WTC11 (cell line): ENCODE results near the gene BCAT1. TPM values are rescaled to one million over a fixed set of nuclear protein-coding genes. Genes with fewer than 3 reads are reported as not detected.
"Not testable (repeated sequence)": the region's sequence is repeated elsewhere in the genome, so short reads cannot be mapped to it uniquely, and the experiment has no call there.

Source experiments
- ATAC-seq: fragments of 200-7000 bp; cut with Tn5 transposase; 2 replicates; pipeline ENCODE4 v1.10.0; 2021; ENCODE audit warnings: mild to moderate bottlenecking, moderate library complexity
- CTCF ChIA-PET: fragments of 300-600 bp; sonication (Branson Sonifier 250); formaldehyde crosslinking; loops from one replicate; lab custom pipeline; 2021; ENCODE audit warnings: antibody characterized with exemption; lab: Charles Lee
- POLR2A ChIA-PET: fragments of 350-600 bp; sonication (Branson Sonifier 250); formaldehyde crosslinking; loops from one replicate; lab custom pipeline; 2021; ENCODE audit warnings: antibody characterized with exemption; lab: Charles Lee
- DNase-seq: peaks from one replicate; pipeline ENCODE4 v3.0.0; 2021; ENCODE audit warnings: low spot score
- H3K27ac Mint-ChIP-seq: 2 replicates; pipeline ENCODE4 v1.8.0; 2021; ENCODE audit warnings: mixed read lengths
- H3K27me3 Mint-ChIP-seq: 2 replicates; pipeline ENCODE4 v1.8.0; 2021; ENCODE audit warnings: low read depth, mild to moderate bottlenecking, moderate library complexity, mixed read lengths
- H3K36me3 Mint-ChIP-seq: 2 replicates; pipeline ENCODE4 v1.8.0; 2021; ENCODE audit warnings: mixed read lengths
- H3K4me1 Mint-ChIP-seq: 2 replicates; pipeline ENCODE4 v1.8.0; 2022; ENCODE audit warnings: mixed read lengths
- H3K4me3 Mint-ChIP-seq: 2 replicates; pipeline ENCODE4 v1.8.0; 2021; ENCODE audit warnings: mild to moderate bottlenecking, moderate library complexity, mixed read lengths
- H3K9me3 Mint-ChIP-seq: 2 replicates; pipeline ENCODE4 v1.8.0; 2021; ENCODE audit warnings: mixed read lengths
- ATF1 ChIP-seq: sonication (generic); formaldehyde crosslinking; IDR thresholded peaks from 2 replicates; pipeline ENCODE4 v1.8.1; 2023; ENCODE audit warnings: mild to moderate bottlenecking, moderate library complexity, missing genetic modification reagents
- KAT7 ChIP-seq: sonication (generic); formaldehyde crosslinking; IDR thresholded peaks from 2 replicates; pipeline ENCODE4 v1.8.1; 2023; ENCODE audit warnings: missing genetic modification reagents, mild to moderate bottlenecking, borderline replicate concordance
- MXD4 ChIP-seq: fragments of 250-450 bp; sonication (Bioruptor Pico); IDR thresholded peaks from 2 replicates; pipeline ENCODE4 v1.8.0; 2021; ENCODE audit warnings: mild to moderate bottlenecking, moderate library complexity, borderline replicate concordance
- NR2C2 ChIP-seq: sonication (generic); formaldehyde crosslinking; IDR thresholded peaks from 2 replicates; pipeline ENCODE4 v1.8.0; 2022; ENCODE audit warnings: mild to moderate bottlenecking, missing genetic modification reagents
- RELA ChIP-seq: sonication (generic); formaldehyde crosslinking; IDR thresholded peaks from 2 replicates; pipeline ENCODE4 v1.8.1; 2022; ENCODE audit warnings: missing genetic modification reagents, mild to moderate bottlenecking, borderline replicate concordance
- ZNF423 ChIP-seq: fragments of 250-450 bp; sonication (Bioruptor Pico); IDR thresholded peaks from 2 replicates; pipeline ENCODE4 v2.1.2; 2022; ENCODE audit warnings: mild to moderate bottlenecking, moderate library complexity
- total RNA-seq: library from RNA; stranded (reverse); gene quantifications from 3 replicates; pipeline ENCODE4 v1.2.3, GENCODE V29; 2021
- TF ChIP-seq, protein P1 (sequence below): fragments of 250-450 bp; sonication (Bioruptor Pico); IDR thresholded peaks from 2 replicates; pipeline ENCODE4 v1.9.0; 2021; ENCODE audit warnings: mild to moderate bottlenecking, borderline replicate concordance
- TF ChIP-seq, protein P2 (sequence below): fragments of 200-600 bp; IDR thresholded peaks from 2 replicates; pipeline ENCODE4 v1.8.0; 2022; ENCODE audit warnings: antibody characterized with exemption
- TF ChIP-seq, protein P3 (sequence below): fragments of 250-450 bp; sonication (Bioruptor Pico); IDR thresholded peaks from 2 replicates; pipeline ENCODE4 v1.9.0; 2021; ENCODE audit warnings: moderate library complexity, mild to moderate bottlenecking, inconsistent platforms, borderline replicate concordance
- TF ChIP-seq, protein P4 (sequence below): sonication (generic); formaldehyde crosslinking; IDR thresholded peaks from 2 replicates; pipeline ENCODE4 v1.8.0; 2022; ENCODE audit warnings: mild to moderate bottlenecking, missing genetic modification reagents

The BCAT1 gene
- total RNA-seq, 1 experiment from 2014 or later, result 267 TPM

DNA sequence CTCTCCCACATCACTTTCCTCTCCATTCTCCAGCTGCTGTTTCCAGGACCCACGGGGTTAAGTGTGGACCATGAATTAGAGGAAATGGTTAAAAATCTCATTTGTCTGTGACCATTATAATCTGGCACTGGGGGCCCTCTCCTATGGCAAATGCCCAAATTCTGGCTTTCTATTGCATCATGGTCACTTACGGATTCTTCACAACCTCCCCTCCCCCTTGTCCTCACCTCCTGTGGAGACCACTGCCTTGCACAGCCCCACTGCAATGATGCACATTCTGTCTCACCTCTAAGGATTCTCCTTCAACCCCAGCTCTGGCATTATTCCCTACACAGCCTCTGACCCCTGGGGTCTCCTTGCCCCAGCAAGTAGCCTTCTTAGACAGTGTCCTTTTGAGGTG is 18.9 kb downstream of the BCAT1 start (continued):
- TF ChIP-seq ZNF423 (CRISPR knock-in tag) (no peak), MXD4 (CRISPR knock-in tag) (no peak), RELA (CRISPR knock-in tag) (no peak), NR2C2 (CRISPR knock-in tag) (no peak), ATF1 (CRISPR knock-in tag) (no peak), KAT7 (CRISPR knock-in tag) (no peak)

DNA sequence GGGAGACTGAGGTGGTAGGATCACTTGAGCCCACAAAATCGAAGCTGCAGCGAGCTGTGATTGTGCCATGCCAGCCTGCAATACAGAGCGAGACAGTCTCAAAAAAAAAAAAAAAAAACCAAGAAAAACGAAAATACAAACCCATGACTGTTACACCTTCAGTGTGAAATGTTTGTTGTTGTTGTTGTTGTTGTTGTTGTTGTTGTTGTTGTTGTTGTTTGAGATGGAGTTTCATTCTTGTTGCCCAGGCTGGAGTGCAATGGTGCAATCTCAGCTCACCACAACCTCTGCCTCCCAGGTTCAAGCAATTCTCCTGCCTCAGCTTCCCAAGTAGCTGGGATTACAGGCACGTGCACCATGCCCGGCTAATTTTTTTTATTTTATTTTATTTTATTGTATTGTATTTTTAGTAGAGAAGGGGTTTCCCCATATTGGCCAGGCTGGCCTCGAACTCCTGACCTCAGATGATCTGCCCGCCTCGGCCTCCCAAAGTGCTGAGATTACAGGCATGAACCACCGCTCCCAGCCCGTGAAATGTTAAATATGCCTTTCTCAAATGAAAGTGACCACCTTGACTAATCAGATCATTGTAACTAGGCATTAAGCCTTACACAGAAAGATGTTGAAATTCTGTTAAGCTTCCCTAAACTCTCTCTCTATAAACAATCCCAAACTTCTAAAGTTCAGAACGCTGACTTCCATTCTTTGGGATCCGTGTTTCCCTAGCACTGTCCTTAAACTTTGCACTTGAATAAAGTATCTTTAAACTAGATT is 20.2 kb downstream of the BCAT1 start:
- peaks cover 28% of the 10 kb centered on the region for H3K9me3 Mint-ChIP-seq
- H3K36me3 Mint-ChIP-seq, result peaks cover 50% of the 10 kb centered on the region
- CTCF ChIA-PET, result interaction anchor here (0.7 kb wide), 1 partner anchor 75 kb away, joined by 3 read pairs; no protein-coding TSS in a partner anchor
- ATAC-seq, DNase-seq, H3K4me3 Mint-ChIP-seq, H3K27me3 Mint-ChIP-seq: not testable (repeated sequence)
- H3K27ac Mint-ChIP-seq, result 0 out of 2 replicates have a peak overlapping the region, but pooled peaks have one; percentile 87
- POLR2A ChIA-PET, result interaction anchor here (1.1 kb wide), 1 partner anchor 18 kb away, joined by 7 read pairs; no protein-coding TSS in a partner anchor
- peaks cover 68% of the 10 kb centered on the region for H3K4me1 Mint-ChIP-seq

DNA sequence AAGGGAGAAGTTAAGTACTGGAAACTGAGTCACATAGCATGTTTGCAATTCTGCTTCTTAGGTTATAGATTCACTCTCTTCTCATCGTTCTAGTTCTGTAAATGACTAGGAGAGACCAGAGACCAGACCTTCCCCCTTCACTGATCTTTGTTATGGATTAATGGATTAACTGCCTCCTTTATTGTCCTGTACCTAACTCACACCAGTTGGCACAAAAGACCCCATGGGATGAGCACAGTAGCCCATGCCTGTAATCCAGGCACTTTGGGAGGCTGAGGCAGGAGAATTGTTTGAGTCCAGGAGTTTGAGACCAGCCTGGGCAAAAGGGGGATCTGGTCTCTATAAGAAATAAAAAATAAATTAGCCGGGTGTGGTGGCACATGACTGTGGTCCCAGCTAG is 20.8 kb downstream of the BCAT1 start:
- Mint-ChIP-seq H3K4me1 (peaks cover 67% of the 10 kb centered on the region), H3K27ac (0 out of 2 replicates have a peak overlapping the region, but pooled peaks have one; percentile 47), H3K9me3 (peaks cover 28% of the 10 kb centered on the region), H3K4me3 (no peak overlapping the region; the same call in 1 of the 2 replicates), H3K36me3 (peaks cover 46% of the 10 kb centered on the region), H3K27me3 (no peaks in the 10 kb centered on the region)
- POLR2A ChIA-PET, result no interaction called here
- CTCF ChIA-PET, result no interaction called here
- DNase-seq (no peak), ATAC-seq (peak; percentile 76)
- TF ChIP-seq, protein P1, sequence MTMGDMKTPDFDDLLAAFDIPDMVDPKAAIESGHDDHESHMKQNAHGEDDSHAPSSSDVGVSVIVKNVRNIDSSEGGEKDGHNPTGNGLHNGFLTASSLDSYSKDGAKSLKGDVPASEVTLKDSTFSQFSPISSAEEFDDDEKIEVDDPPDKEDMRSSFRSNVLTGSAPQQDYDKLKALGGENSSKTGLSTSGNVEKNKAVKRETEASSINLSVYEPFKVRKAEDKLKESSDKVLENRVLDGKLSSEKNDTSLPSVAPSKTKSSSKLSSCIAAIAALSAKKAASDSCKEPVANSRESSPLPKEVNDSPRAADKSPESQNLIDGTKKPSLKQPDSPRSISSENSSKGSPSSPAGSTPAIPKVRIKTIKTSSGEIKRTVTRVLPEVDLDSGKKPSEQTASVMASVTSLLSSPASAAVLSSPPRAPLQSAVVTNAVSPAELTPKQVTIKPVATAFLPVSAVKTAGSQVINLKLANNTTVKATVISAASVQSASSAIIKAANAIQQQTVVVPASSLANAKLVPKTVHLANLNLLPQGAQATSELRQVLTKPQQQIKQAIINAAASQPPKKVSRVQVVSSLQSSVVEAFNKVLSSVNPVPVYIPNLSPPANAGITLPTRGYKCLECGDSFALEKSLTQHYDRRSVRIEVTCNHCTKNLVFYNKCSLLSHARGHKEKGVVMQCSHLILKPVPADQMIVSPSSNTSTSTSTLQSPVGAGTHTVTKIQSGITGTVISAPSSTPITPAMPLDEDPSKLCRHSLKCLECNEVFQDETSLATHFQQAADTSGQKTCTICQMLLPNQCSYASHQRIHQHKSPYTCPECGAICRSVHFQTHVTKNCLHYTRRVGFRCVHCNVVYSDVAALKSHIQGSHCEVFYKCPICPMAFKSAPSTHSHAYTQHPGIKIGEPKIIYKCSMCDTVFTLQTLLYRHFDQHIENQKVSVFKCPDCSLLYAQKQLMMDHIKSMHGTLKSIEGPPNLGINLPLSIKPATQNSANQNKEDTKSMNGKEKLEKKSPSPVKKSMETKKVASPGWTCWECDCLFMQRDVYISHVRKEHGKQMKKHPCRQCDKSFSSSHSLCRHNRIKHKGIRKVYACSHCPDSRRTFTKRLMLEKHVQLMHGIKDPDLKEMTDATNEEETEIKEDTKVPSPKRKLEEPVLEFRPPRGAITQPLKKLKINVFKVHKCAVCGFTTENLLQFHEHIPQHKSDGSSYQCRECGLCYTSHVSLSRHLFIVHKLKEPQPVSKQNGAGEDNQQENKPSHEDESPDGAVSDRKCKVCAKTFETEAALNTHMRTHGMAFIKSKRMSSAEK (CRISPR knock-in tag), result no peak
- TF ChIP-seq ZNF423 (CRISPR knock-in tag), result no peak
- TF ChIP-seq, protein P2, sequence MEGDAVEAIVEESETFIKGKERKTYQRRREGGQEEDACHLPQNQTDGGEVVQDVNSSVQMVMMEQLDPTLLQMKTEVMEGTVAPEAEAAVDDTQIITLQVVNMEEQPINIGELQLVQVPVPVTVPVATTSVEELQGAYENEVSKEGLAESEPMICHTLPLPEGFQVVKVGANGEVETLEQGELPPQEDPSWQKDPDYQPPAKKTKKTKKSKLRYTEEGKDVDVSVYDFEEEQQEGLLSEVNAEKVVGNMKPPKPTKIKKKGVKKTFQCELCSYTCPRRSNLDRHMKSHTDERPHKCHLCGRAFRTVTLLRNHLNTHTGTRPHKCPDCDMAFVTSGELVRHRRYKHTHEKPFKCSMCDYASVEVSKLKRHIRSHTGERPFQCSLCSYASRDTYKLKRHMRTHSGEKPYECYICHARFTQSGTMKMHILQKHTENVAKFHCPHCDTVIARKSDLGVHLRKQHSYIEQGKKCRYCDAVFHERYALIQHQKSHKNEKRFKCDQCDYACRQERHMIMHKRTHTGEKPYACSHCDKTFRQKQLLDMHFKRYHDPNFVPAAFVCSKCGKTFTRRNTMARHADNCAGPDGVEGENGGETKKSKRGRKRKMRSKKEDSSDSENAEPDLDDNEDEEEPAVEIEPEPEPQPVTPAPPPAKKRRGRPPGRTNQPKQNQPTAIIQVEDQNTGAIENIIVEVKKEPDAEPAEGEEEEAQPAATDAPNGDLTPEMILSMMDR, result no peak
- TF ChIP-seq, protein P3, sequence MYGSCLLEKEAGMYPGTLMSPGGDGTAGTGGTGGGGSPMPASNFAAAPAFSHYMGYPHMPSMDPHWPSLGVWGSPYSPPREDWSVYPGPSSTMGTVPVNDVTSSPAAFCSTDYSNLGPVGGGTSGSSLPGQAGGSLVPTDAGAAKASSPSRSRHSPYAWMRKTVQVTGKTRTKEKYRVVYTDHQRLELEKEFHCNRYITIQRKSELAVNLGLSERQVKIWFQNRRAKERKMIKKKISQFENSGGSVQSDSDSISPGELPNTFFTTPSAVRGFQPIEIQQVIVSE (CRISPR knock-in tag), result no peak
- TF ChIP-seq, protein P4, sequence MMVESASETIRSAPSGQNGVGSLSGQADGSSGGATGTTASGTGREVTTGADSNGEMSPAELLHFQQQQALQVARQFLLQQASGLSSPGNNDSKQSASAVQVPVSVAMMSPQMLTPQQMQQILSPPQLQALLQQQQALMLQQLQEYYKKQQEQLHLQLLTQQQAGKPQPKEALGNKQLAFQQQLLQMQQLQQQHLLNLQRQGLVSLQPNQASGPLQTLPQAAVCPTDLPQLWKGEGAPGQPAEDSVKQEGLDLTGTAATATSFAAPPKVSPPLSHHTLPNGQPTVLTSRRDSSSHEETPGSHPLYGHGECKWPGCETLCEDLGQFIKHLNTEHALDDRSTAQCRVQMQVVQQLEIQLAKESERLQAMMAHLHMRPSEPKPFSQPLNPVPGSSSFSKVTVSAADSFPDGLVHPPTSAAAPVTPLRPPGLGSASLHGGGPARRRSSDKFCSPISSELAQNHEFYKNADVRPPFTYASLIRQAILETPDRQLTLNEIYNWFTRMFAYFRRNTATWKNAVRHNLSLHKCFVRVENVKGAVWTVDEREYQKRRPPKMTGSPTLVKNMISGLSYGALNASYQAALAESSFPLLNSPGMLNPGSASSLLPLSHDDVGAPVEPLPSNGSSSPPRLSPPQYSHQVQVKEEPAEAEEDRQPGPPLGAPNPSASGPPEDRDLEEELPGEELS, result no peak

DNA sequence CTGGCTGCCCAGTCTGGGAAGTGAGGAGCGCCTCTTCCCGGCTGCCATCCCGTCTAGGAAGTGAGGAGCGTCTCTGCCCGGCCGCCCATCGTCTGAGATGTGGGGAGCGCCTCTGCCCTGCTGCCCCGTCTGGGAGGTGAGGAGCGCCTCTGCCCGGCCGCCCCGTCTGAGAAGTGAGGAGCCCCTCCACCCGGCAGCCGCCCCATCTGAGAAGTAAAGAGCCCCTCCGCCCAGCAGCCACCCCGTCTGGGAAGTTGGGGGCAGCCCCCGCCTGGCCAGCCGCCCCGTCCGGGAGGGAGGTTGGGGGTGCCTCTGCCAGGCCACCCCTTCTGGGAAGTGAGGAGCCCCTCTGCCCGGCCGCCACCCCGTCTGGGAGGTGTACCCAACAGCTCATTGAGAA is 22.8 kb downstream of the BCAT1 start:
- Mint-ChIP-seq H3K9me3 (peaks cover 17% of the 10 kb centered on the region), H3K4me1 (peaks cover 67% of the 10 kb centered on the region), H3K36me3 (peaks cover 33% of the 10 kb centered on the region)
- H3K4me3 Mint-ChIP-seq, H3K27me3 Mint-ChIP-seq, CTCF ChIA-PET, POLR2A ChIA-PET, ATAC-seq, H3K27ac Mint-ChIP-seq, DNase-seq: not testable (repeated sequence)
